ENCODE measurements around the gene PWWP2B. TPM values are rescaled to one million over a fixed set of nuclear protein-coding genes. Genes with fewer than 3 reads are reported as not detected.

The PWWP2B gene
- total and polyA plus RNA-seq, 2 of the 13 experiments (the other 11 are each of a cell fraction or from before 2014, with no cell fraction given) = 2.3 to 4.7 TPM

DNA sequence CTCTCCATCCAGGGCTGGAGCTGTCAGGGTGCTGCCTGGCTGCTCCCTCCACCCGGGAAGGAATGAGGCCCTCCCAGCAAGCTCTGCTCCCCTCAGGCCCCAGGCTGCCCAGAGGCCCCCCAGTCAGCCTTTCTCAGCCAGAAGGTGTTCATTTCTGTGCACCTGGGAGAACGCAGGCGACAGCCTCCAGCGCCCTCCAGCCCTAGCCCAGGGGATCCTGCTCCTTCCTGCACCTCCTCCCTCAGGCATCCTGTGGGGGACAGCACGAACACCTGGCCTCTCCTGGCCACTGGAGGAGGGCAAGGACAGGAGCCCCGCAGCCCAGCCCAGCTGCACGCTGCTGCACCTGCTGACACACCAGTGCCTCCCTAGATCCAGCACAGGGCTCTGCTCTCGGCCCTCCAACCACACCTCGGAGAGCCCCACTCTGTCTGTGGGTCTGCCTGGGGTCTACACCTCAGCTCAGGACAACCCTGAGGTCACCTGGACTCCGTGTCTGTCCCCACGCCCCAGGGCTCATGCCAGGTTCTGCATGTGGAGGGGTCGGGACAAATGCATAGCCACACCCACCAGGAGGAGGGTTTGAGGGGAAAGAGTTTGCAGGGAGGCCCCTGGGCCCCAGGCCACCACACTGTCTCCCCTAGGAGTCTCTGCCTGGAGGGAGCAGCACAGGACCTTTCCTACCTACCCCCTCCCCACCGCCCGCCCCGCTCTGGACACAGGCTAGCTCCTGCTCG, 7.4 kb upstream of the PWWP2B start (continued):
- TF ChIP-seq, protein P1, sequence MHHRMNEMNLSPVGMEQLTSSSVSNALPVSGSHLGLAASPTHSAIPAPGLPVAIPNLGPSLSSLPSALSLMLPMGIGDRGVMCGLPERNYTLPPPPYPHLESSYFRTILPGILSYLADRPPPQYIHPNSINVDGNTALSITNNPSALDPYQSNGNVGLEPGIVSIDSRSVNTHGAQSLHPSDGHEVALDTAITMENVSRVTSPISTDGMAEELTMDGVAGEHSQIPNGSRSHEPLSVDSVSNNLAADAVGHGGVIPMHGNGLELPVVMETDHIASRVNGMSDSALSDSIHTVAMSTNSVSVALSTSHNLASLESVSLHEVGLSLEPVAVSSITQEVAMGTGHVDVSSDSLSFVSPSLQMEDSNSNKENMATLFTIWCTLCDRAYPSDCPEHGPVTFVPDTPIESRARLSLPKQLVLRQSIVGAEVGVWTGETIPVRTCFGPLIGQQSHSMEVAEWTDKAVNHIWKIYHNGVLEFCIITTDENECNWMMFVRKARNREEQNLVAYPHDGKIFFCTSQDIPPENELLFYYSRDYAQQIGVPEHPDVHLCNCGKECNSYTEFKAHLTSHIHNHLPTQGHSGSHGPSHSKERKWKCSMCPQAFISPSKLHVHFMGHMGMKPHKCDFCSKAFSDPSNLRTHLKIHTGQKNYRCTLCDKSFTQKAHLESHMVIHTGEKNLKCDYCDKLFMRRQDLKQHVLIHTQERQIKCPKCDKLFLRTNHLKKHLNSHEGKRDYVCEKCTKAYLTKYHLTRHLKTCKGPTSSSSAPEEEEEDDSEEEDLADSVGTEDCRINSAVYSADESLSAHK (CRISPR knock-in tag; IDR thresholded peaks at IDR 0.05; ENCODE audit: borderline replicate concordance) = no peak
- TF ChIP-seq UBTF (CRISPR knock-in tag; IDR thresholded peaks at IDR 0.05) (peak; percentile 34; the same call in 1 of the 2 replicates), RBM22 (optimal IDR thresholded peaks at IDR 0.05; ENCODE audit: low read length) (no peak), GATA4 (IDR thresholded peaks at IDR 0.05; ENCODE audit: borderline replicate concordance, low read depth) (no peak), EED (CRISPR knock-in tag; IDR thresholded peaks at IDR 0.05) (0 out of 2 replicates have a peak, but pooled peaks have one; percentile 11)
